Measurements from ENCODE around the gene IFIT1.
"Not testable (repeated sequence)": the region's sequence is repeated elsewhere in the genome, so short reads cannot be mapped to it uniquely, and the experiment has no call there.

IFIT1 gene

DNA sequence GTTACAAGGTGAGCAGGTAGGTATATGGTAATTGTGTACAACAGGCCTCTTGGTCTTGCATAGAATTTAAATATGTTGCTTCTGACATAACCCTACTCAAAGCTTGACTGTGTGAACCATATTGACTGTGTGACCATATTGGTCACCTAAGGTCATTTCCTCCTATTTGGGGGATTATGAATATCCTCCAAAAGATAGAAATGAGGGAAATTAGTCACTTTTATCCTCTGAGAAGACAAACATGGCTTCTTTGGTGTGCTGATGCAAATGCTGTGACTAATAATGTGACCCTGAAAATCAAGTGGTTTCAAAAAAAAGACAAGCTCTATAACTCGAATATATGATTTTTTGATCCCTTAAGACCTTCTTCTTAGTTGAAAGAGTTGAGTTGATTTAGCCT is 49.9 kb downstream of the IFIT1 start:
- no peak for FAIRE-seq

DNA sequence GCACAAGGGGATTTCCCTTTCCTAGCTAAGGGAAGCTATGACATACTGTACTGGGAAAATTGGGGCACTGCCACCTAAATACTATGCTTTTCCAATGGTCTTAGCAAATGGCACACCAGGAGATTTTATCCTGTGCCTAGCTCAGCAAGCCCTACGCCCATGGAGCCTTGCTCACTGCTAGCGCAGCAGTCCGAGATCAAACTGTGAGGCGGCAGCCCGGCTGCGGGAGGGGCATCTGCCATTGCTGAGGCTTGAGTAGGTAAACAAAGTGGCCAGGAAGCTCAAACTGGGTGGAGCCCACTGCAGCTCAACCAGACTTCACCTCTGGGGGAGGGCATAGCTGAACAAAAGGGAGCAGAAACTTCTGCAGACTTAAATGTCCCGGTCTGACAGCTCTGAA is 52.4 kb downstream of the IFIT1 start:
- FAIRE-seq, result not testable (repeated sequence)

DNA sequence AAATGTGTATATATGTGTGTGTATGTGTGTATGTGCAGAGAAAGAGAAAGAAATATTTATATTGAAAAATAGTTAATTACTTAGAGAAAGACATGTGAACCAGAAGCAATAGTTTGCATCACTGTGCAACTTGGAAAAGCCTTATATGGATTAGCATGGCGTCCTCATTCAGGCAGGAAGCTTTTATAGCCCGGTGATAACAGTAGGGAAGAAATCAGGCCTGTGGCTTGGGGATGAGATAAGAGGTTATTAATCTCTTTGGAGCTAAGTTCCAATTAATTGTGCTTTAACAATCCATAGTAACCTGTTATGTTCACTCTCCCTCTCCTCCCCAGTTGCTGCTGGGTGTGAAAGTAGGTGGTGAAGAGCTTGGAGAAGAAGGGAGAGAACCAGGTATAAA is 58.5 kb downstream of the IFIT1 start:
- FAIRE-seq, result no peak

DNA sequence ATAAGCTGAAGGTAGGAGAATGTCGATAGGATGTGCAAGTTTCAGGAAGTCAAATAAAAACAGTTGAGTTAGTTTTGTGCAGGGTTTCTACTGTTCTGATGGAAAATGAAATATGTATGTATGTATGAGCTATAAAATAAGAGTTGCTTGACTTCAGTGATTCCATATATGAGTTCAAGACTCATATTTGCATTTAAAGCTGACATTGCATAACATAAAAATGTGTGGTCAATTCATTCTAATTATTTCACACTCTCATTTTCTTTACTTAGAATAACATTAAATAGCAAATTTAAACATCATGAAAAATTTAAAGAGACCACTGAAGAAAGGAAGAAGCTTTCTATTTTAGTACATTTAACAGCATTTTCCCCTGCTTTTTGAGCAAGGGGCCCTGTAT is 59.8 kb downstream of the IFIT1 start:
- FAIRE-seq, result no peak

DNA sequence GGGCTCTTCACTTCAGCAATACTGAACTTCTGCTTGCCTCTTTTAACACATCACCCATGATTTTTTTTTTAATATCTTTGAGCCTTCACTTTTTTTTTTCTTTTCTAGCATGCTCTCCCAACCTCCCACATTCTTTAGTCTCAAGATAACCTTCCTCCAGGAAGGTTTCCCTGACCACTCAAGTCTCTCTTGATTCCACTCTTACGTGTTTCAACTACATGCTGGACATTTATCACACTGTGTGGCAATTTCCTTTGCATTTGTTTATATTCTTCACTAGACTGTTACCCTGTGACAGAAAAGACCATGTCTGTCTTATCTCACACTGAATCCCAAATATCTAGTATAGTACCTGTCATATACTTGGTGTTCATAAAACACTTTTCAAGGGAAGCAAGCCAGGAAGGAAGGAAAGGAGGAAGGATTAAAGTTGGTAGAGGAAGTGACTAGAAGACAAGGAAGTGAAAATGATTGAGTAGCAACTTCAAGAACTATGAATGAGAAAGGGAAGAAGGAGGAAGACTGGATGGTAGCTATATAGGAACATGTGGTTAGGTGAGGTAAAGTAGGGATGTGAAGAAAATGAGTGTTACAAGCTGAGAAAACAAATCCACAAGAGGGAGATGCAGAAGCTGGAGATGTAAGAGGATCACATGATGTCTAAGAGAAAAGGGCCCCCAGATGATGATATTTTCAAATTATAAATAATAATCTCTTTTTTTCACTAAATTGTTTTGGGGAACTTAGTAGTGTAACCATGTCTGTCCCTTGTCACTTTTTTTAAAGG is 62.3 kb downstream of the IFIT1 start:
- FAIRE-seq, result no peak
